H1 (cell line): ENCODE measurements around the gene DEFB123. TPM values are rescaled to one million over a fixed set of nuclear protein-coding genes. Genes with fewer than 3 reads are reported as not detected.

Source experiments
- CTCF ChIA-PET: fragments of 300-600 bp; sonication (Branson Sonifier 250); formaldehyde crosslinking; loops from one replicate; lab custom pipeline; 2021; ENCODE audit not compliant: partially characterized antibody; lab: Charles Lee
- POLR2A ChIA-PET: fragments of 300-600 bp; sonication (Branson Sonifier 250); formaldehyde crosslinking; loops from one replicate; lab custom pipeline; 2021; ENCODE audit warnings: inconsistent platforms; ENCODE audit not compliant: partially characterized antibody; lab: Charles Lee
- DNase-seq, 2 experiments: peaks; one replicate each; pipeline versions ENCODE4 v3.0.0 to v3.0.0-alpha.2; 2010 to 2022; ENCODE audit warnings: low spot score in 2 of 2, low read depth in 1 of 2, mixed read lengths in 1 of 2
- FAIRE-seq: peaks from 2 replicates; lab custom pipeline; 2011; peaks lifted over from hg19 to GRCh38; lab: Jason Lieb, UNC
- H2AFZ ChIP-seq: 2 replicates; pipeline ENCODE4 v1.8.1; 2012; ENCODE audit warnings: low read length, inconsistent platforms
- H2AK5ac ChIP-seq: 2 replicates; pipeline ENCODE4 v1.6.1; 2013; ENCODE audit warnings: low read depth, low read length
- H2BK120ac ChIP-seq: replicated peaks from 2 replicates; pipeline ENCODE3; 2013; ENCODE audit warnings: low read depth, low read length, inconsistent platforms
- H2BK12ac ChIP-seq: 2 replicates; pipeline ENCODE4 v1.6.1; 2013; ENCODE audit warnings: low read depth, low read length
- H2BK15ac ChIP-seq: 2 replicates; pipeline ENCODE4 v1.6.1; 2013; ENCODE audit warnings: low read length
- H2BK20ac ChIP-seq: 2 replicates; pipeline ENCODE4 v1.6.1; 2013; ENCODE audit warnings: low read length
- H2BK5ac ChIP-seq: 2 replicates; pipeline ENCODE4 v1.6.1; 2013; ENCODE audit warnings: low read depth, low read length
- H3K14ac ChIP-seq: 2 replicates; pipeline ENCODE4 v1.6.1; 2013; ENCODE audit warnings: inconsistent platforms; ENCODE audit not compliant: insufficient read length
- H3K18ac ChIP-seq: 2 replicates; pipeline ENCODE4 v1.6.1; 2013; ENCODE audit warnings: low read length; ENCODE audit errors: extremely low read depth
- H3K23ac ChIP-seq: 2 replicates; pipeline ENCODE4 v1.6.1; 2013; ENCODE audit warnings: inconsistent platforms; ENCODE audit not compliant: insufficient read length
- H3K23me2 ChIP-seq: 2 replicates; pipeline ENCODE4 v1.6.1; 2013; ENCODE audit warnings: low read depth, low read length
- H3K27ac ChIP-seq: 2 replicates; pipeline ENCODE4 v1.6.1; 2011; ENCODE audit warnings: low read depth, low read length, inconsistent platforms
- H3K27me3 ChIP-seq, 4 experiments: replicated peaks in 1 of 4; 1 replicate in 1 of 4; 2 replicates in 3 of 4; pipeline versions ENCODE4 v1.6.1 to v1.8.1; 2011 to 2013; ENCODE audit warnings: low read length in 3 of 4, mild to moderate bottlenecking in 3 of 4, inconsistent platforms in 2 of 4, mixed read lengths in 2 of 4, moderate library complexity in 1 of 4; ENCODE audit not compliant: control insufficient read depth in 3 of 4, insufficient read depth in 3 of 4; ENCODE audit errors: extremely low read depth in 1 of 4
- H3K36me3 ChIP-seq, 4 experiments: 2 replicates each; pipeline versions ENCODE4 v1.6.1 to v1.8.1; 2011 to 2013; ENCODE audit warnings: mild to moderate bottlenecking in 4 of 4, low read length in 3 of 4, moderate library complexity in 2 of 4, control low read depth in 1 of 4, inconsistent platforms in 1 of 4; ENCODE audit not compliant: insufficient read depth in 4 of 4, control insufficient read depth in 2 of 4
- H3K4ac ChIP-seq: replicated peaks from 2 replicates; pipeline ENCODE3; 2013; ENCODE audit warnings: low read length, low read depth, mixed read lengths, inconsistent platforms; ENCODE audit not compliant: insufficient read length
- H3K4me1 ChIP-seq, 4 experiments: replicated peaks in 1 of 4; 1 replicate in 1 of 4; 2 replicates in 3 of 4; pipeline versions ENCODE4 v1.6.1 to v1.8.1; 2011 to 2013; ENCODE audit warnings: low read length in 3 of 4, inconsistent platforms in 2 of 4, mixed read lengths in 1 of 4; ENCODE audit not compliant: insufficient read depth in 4 of 4, control insufficient read depth in 3 of 4
- H3K4me2 ChIP-seq, 2 experiments: 2 replicates each; pipeline versions ENCODE4 v1.6.1 to v1.8.1; 2011 to 2013; ENCODE audit warnings: low read depth in 2 of 2, low read length in 2 of 2, control low read depth in 1 of 2, inconsistent platforms in 1 of 2, mild to moderate bottlenecking in 1 of 2; ENCODE audit not compliant: insufficient read depth in 1 of 2
- H3K4me3 ChIP-seq, 4 experiments: fragments of 200-600, 300-600 bp in 1 of 4; sonication (generic), shearing (Covaris generic), sonication (Bioruptor Twin) in 1 of 4; 2 replicates each; pipeline versions ENCODE4 v1.5.1 to v1.8.1; 2011 to 2016; ENCODE audit warnings: low read length in 4 of 4, low read depth in 3 of 4, control low read depth in 2 of 4, inconsistent platforms in 2 of 4, mild to moderate bottlenecking in 2 of 4, mixed read lengths in 1 of 4, moderate library complexity in 1 of 4; ENCODE audit not compliant: insufficient read depth in 2 of 4; ENCODE audit errors: extremely low read depth in 1 of 4
- H3K56ac ChIP-seq: replicated peaks from 2 replicates; pipeline ENCODE3; 2013; ENCODE audit warnings: low read depth, mild to moderate bottlenecking, mixed read lengths, low read length, inconsistent platforms; ENCODE audit not compliant: insufficient read length
- H3K79me1 ChIP-seq: 2 replicates; pipeline ENCODE4 v1.6.1; 2013; ENCODE audit warnings: low read depth, low read length, control low read depth
- H3K79me2 ChIP-seq, 2 experiments: 2 replicates each; pipeline versions ENCODE4 v1.6.1 to v1.8.1; 2012 to 2013; ENCODE audit warnings: low read length in 2 of 2, mild to moderate bottlenecking in 2 of 2, inconsistent platforms in 1 of 2; ENCODE audit not compliant: insufficient read depth in 2 of 2, control insufficient read depth in 1 of 2
- H3K9ac ChIP-seq, 4 experiments: replicated peaks in 1 of 4; 1 replicate in 1 of 4; 2 replicates in 3 of 4; pipeline versions ENCODE4 v1.6.1 to v1.8.1; 2011 to 2013; ENCODE audit warnings: low read depth in 3 of 4, low read length in 3 of 4, control low read depth in 2 of 4, mild to moderate bottlenecking in 2 of 4, moderate library complexity in 2 of 4, inconsistent platforms in 1 of 4; ENCODE audit errors: extremely low read depth in 1 of 4
- H3K9me3 ChIP-seq, 2 experiments: 2 replicates each; pipeline versions ENCODE4 v1.6.1 to v1.8.1; 2012 to 2013; ENCODE audit warnings: mild to moderate bottlenecking in 2 of 2, moderate library complexity in 2 of 2, control low read depth in 1 of 2, inconsistent platforms in 1 of 2, low read depth in 1 of 2, low read length in 1 of 2, mixed read lengths in 1 of 2; ENCODE audit not compliant: insufficient read depth in 2 of 2
- H4K20me1 ChIP-seq, 2 experiments: replicated peaks in 1 of 2; 2 replicates each; pipeline versions ENCODE3 to v1.8.1; 2011 to 2013; ENCODE audit warnings: inconsistent platforms in 2 of 2, low read length in 2 of 2, mild to moderate bottlenecking in 1 of 2; ENCODE audit not compliant: insufficient read depth in 2 of 2, control insufficient read depth in 1 of 2
- H4K5ac ChIP-seq: 2 replicates; pipeline ENCODE4 v1.6.1; 2013; ENCODE audit warnings: low read length, low read depth, mixed read lengths, inconsistent platforms; ENCODE audit not compliant: insufficient read length
- H4K8ac ChIP-seq: 2 replicates; pipeline ENCODE4 v1.8.0; 2013; ENCODE audit warnings: mild to moderate bottlenecking, moderate library complexity, low read length, inconsistent platforms; ENCODE audit not compliant: insufficient read depth; ENCODE audit errors: extremely low read depth
- H4K91ac ChIP-seq: replicated peaks from 2 replicates; pipeline ENCODE3; 2013; ENCODE audit warnings: low read length, mixed read lengths, inconsistent platforms; ENCODE audit not compliant: insufficient read length
- CHD2 ChIP-seq: IDR thresholded peaks from 2 replicates; pipeline ENCODE4 v1.6.1; 2012; ENCODE audit warnings: low read length, improper control_type of control experiment
- JUN ChIP-seq: IDR thresholded peaks from 2 replicates; pipeline ENCODE4 v1.6.1; 2011; ENCODE audit warnings: low read depth, mild to moderate bottlenecking, improper control_type of control experiment, low read length
- KDM1A ChIP-seq: fragments of 200-600, 300-600 bp; sonication (generic); IDR thresholded peaks from 2 replicates; pipeline ENCODE4 v1.7.1; 2016; ENCODE audit warnings: mild to moderate bottlenecking, low read length, borderline replicate concordance
- TAF7 ChIP-seq: optimal IDR thresholded peaks from 2 replicates; pipeline ENCODE3; 2011; ENCODE audit warnings: low read depth, mild to moderate bottlenecking, inconsistent platforms, low read length, moderate library complexity, borderline replicate concordance
- TBP ChIP-seq: IDR thresholded peaks from 2 replicates; pipeline ENCODE4 v1.6.1; 2011; ENCODE audit warnings: low read depth, low read length, improper control_type of control experiment
- WGBS, 2 experiments: shearing (Covaris generic) in 1 of 2; methylation state at CpG; one replicate each; pipeline versions ENCODE4 v1.1.6 to v1.1.7; 2013 to 2015; ENCODE audit warnings: low lambda C conversion rate in 2 of 2, mixed read lengths in 2 of 2, inconsistent platforms in 1 of 2, low coverage in 1 of 2, missing lambda C conversion rate in 1 of 2; ENCODE audit not compliant: insufficient replicate concordance in 2 of 2, insufficient coverage in 1 of 2, insufficient read length in 1 of 2; ENCODE audit errors: extremely low coverage in 1 of 2, missing lambda C conversion rate in 1 of 2; 5-methylcytosine and 5-hydroxymethylcytosine counted together
- polyA plus RNA-seq, 7 experiments: library from polyadenylated mRNA; depleted of rRNA in 3 of 7; stranded (reverse) in 5 of 7; unstranded in 2 of 7; fragments of >200 nt in 5 of 7; fragments of 200-250 nt in 2 of 7; gene quantifications; 1 replicate in 5 of 7; 2 replicates in 1 of 7; 4 replicates in 1 of 7; pipeline versions ENCODE4 v1.2.1 to v1.2.3, GENCODE V29; 2011 to 2013; ENCODE audit warnings: missing spikeins in 2 of 7, mixed read lengths in 2 of 7
- total RNA-seq: library from RNA; stranded (reverse); fragmentation: NEBNext Ultra II Directional; extraction: Animal tissue kit (Norgen Biotek cat#: 25700); gene quantifications from 2 replicates; pipeline ENCODE4 v1.2.1, GENCODE V29; 2021

The DEFB123 gene
- total and polyA plus RNA-seq, 2 of the 8 experiments (the other 6 are each of a cell fraction or from before 2014, with no cell fraction given), result not detected

- H3K79me1 ChIP-seq, result no peaks in the 10 kb centered on the region
- peaks cover 22 to 61% of the 10 kb centered on the region in 2 experiments for H3K9me3 ChIP-seq
- FAIRE-seq (no peak), DNase-seq (no peak)
- no peaks in the 10 kb centered on the region for H3K79me2 ChIP-seq
- no peak overlapping the region for H4K8ac ChIP-seq
- no peak overlapping the region for H2BK12ac ChIP-seq
- no peak overlapping the region for H3K18ac ChIP-seq
- POLR2A ChIA-PET, result no interaction called here
- H3K4me1 ChIP-seq, result no peaks in the 10 kb centered on the region
- no peak overlapping the region for H2BK5ac ChIP-seq
- H3K4me2 ChIP-seq, result no peak overlapping the region
- no peak overlapping the region for H2AK5ac ChIP-seq
- H3K9ac ChIP-seq, result no peak overlapping the region
- no peaks in the 10 kb centered on the region for H3K23me2 ChIP-seq
- H3K27me3 ChIP-seq, result no peaks in the 10 kb centered on the region
- no peak overlapping the region for H4K91ac ChIP-seq
- no peak overlapping the region for H2BK120ac ChIP-seq
- H4K20me1 ChIP-seq, result no peaks in the 10 kb centered on the region
- no peak overlapping the region for H3K56ac ChIP-seq
- H3K4me3 ChIP-seq, result no peak overlapping the region
- H2BK20ac ChIP-seq, result no peak overlapping the region
- CTCF ChIA-PET, result no interaction called here
- no peak overlapping the region for H4K5ac ChIP-seq
- H3K4ac ChIP-seq, result no peak overlapping the region
- no peak overlapping the region for H3K27ac ChIP-seq
- no peak overlapping the region for H3K14ac ChIP-seq
- H2BK15ac ChIP-seq, result no peak overlapping the region
- no peaks in the 10 kb centered on the region for H3K36me3 ChIP-seq
- no peak for TF ChIP-seq TAF7
- no peak for TF ChIP-seq JUN
- TF ChIP-seq CHD2, result no peak
- TF ChIP-seq KDM1A, result no peak
- no peak for TF ChIP-seq TBP
- 89% methylated on average over 15 of the region's 15 CpGs; no CpG with 5 or more reads in 1 of the 2 experiments for WGBS, 2 experiments
- H2AFZ ChIP-seq, result no peak overlapping the region
- no peak overlapping the region for H3K23ac ChIP-seq
Measured at GRCh38 chr20:31496761-31497295, 56.4 kb downstream of the DEFB123 start.
